Measurements from ENCODE around the gene CHD9NB. TPM values are rescaled to one million over a fixed set of nuclear protein-coding genes. Genes with fewer than 3 reads are reported as not detected.

The CHD9NB gene
- total and polyA plus RNA-seq, 2 of the 4 experiments (the other 2 are of a cell fraction) = 0.94 to 1.1 TPM

GRCh38 chr16:53024045-53024444 lies 28.7 kb downstream of the CHD9NB start:
- H3K27me3 ChIP-seq (ENCODE audit: control insufficient read depth, insufficient read depth, low read length) = no peaks in the 10 kb centered on the region
- in situ Hi-C loops (cut with MboI; ENCODE audit: low sequenced_read_pairs) = no loop called here
- ATAC-seq (ENCODE audit: low read depth) (no peak), DNase-seq (no peak)
- no TSS peak for BruUV-seq (replicated peaks)
- ChIA-PET POLR2A (ENCODE audit: unreplicated experiment) (no interaction called here), CTCF (interaction anchor here (0.7 kb wide), 1 partner anchor 868 kb away, joined by 3 read pairs; no protein-coding TSS in a partner anchor)
- no peaks in the 10 kb centered on the region for H3K4me1 ChIP-seq (ENCODE audit: control insufficient read depth, insufficient read depth, low read length)
- no peak overlapping the region for H2AK9ac ChIP-seq (replicated peaks; ENCODE audit: low read depth, low read length, poor library complexity)
- no peaks in the 10 kb centered on the region for H3K36me3 ChIP-seq (ENCODE audit: control insufficient read depth, insufficient read depth, low read length)
- H3K4me2 ChIP-seq (ENCODE audit: low read depth, low read length) = no peak overlapping the region
- H3K79me1 ChIP-seq (ENCODE audit: low read depth in 1 of 2, low read length in 2 of 2) = no peaks in the 10 kb centered on the region
- no peak overlapping the region for H3K9ac ChIP-seq (ENCODE audit: low read depth, low read length)
- H2BK20ac ChIP-seq (ENCODE audit: low read depth, low read length) = no peak overlapping the region
- no peak overlapping the region for H4K91ac ChIP-seq (ENCODE audit: insufficient read depth, low read depth, low read length)
- H3K9me3 ChIP-seq (ENCODE audit: control insufficient read depth, insufficient read depth, low read length) = no peaks in the 10 kb centered on the region
- dilution Hi-C loops (cut with HindIII; ENCODE audit: low sequenced_read_pairs, unreplicated experiment) = no loop called here
- H4K20me1 ChIP-seq (ENCODE audit: insufficient read depth, low read length) = no peaks in the 10 kb centered on the region
- no peak overlapping the region for H3K18ac ChIP-seq (ENCODE audit: low read depth, low read length)
- no peak for TF ChIP-seq CEBPB (IDR thresholded peaks at IDR 0.05; ENCODE audit: low read depth, low read length)
- no peak for TF ChIP-seq MAFK (IDR thresholded peaks at IDR 0.05; ENCODE audit: low read depth, low read length)
- TF ChIP-seq FOS (IDR thresholded peaks at IDR 0.05; ENCODE audit: low read depth, low read length) = no peak
- TF ChIP-seq CHD1 (IDR thresholded peaks at IDR 0.05; ENCODE audit: low read depth, low read length) = no peak
- no peak for TF ChIP-seq MXI1 (IDR thresholded peaks at IDR 0.05; ENCODE audit: borderline replicate concordance, low read depth, low read length)
- TF ChIP-seq, protein P1, sequence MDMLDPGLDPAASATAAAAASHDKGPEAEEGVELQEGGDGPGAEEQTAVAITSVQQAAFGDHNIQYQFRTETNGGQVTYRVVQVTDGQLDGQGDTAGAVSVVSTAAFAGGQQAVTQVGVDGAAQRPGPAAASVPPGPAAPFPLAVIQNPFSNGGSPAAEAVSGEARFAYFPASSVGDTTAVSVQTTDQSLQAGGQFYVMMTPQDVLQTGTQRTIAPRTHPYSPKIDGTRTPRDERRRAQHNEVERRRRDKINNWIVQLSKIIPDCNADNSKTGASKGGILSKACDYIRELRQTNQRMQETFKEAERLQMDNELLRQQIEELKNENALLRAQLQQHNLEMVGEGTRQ (IDR thresholded peaks at IDR 0.05; ENCODE audit: low read depth, low read length) = no peak
- no peak for TF ChIP-seq SMC3 (IDR thresholded peaks at IDR 0.05; ENCODE audit: low read depth, low read length)
- no peak overlapping the region for H4K8ac ChIP-seq (ENCODE audit: low read depth in 2 of 2, low read length in 2 of 2)
- H4K5ac ChIP-seq (ENCODE audit: low read depth, low read length) = no peak overlapping the region
- WGBS, 2 experiments (ENCODE audit: extremely low coverage in 2 of 2, insufficient read length in 1 of 2) = 89% methylated on average over 4 of the region's 4 CpGs; no CpG with 5 or more reads in 1 of the 2 experiments
- H3K56ac ChIP-seq (ENCODE audit: extremely low read depth, insufficient read depth, low read length) = no peak overlapping the region
- no peak overlapping the region for H3K4me3 ChIP-seq (ENCODE audit: insufficient read depth, low read depth, low read length)
- intact Hi-C loops (cut with micrococcal nuclease) = no loop called here
- no peak overlapping the region for H3K4ac ChIP-seq (ENCODE audit: low read depth, low read length)
- no peak overlapping the region for H3K23ac ChIP-seq (ENCODE audit: low read depth, low read length)
- H2BK15ac ChIP-seq (ENCODE audit: low read depth, low read length) = no peak overlapping the region
- no peak overlapping the region for H3K14ac ChIP-seq (replicated peaks; ENCODE audit: low read depth, low read length)
- no peak overlapping the region for H2AFZ ChIP-seq (replicated peaks; ENCODE audit: low read length, poor library complexity)
- no peaks in the 10 kb centered on the region for H3K9me1 ChIP-seq (ENCODE audit: insufficient read depth, low read length)
- H2BK5ac ChIP-seq (ENCODE audit: low read depth, low read length, poor library complexity, severe bottlenecking) = no peak overlapping the region
- H2AK5ac ChIP-seq (ENCODE audit: low read depth, low read length) = no peak overlapping the region
- no peak overlapping the region for H2BK120ac ChIP-seq (ENCODE audit: low read depth, low read length)
- no peak overlapping the region for H3K27ac ChIP-seq (ENCODE audit: insufficient read depth, low read length)

All from IMR-90 (cell line).